Head of caudate nucleus (tissue), 42 donors: Measurements from ENCODE around the gene PXYLP1.

Experiments used
- DNase-seq, 42 donors: peaks; one replicate each; pipeline versions ENCODE4 v3.0.0 to v3.0.0-alpha.2; 2020 to 2021; ENCODE audit warnings: mixed read lengths in 7 of 42
- intact Hi-C: fragments of 100-400 bp; cut with DNase I; formaldehyde crosslinking; loops from one replicate; pipeline ENCODE4 v1.15.0; 2022

PXYLP1 gene

GRCh38 chr3:141227216-141227615, 4.4 kb upstream of the PXYLP1 start:
- intact Hi-C loops, result no loop called here

GRCh38 chr3:141227752-141228151, 3.9 kb upstream of the PXYLP1 start:
- intact Hi-C loops, result no loop called here
- DNase-seq, result no peak

More at GRCh38 chr3:141227216-141227615, 4.4 kb upstream of the PXYLP1 start:
- no peak for DNase-seq

GRCh38 chr3:141228395-141228794, 3.2 kb upstream of the PXYLP1 start:
- intact Hi-C loops, result no loop called here
- no peak for DNase-seq

GRCh38 chr3:141229132-141229531, 2.5 kb upstream of the PXYLP1 start:
- no peak for DNase-seq
- intact Hi-C loops, result no loop called here

- intact Hi-C loops, result loop anchor here (5.0 kb wide), 2 partner anchors 47 to 288 kb away; partner anchors contain the start of gene SLC25A36
- DNase-seq, result no peak
These were observed 1.3 kb upstream of the PXYLP1 start for GRCh38 chr3:141230293-141230692.

- intact Hi-C loops, result loop anchor here (5.0 kb wide), 2 partner anchors 45 to 290 kb away; partner anchors contain the start of gene SLC25A36
- DNase-seq, result peak in 39 of 42 donors; percentile 11 to 69 (median 42)
These were observed 563 bp downstream of the PXYLP1 start for GRCh38 chr3:141231952-141232823.

- no peak for DNase-seq
- intact Hi-C loops, result loop anchor here (5.0 kb wide), 2 partner anchors 44 to 291 kb away; partner anchors contain the start of gene SLC25A36
These were observed 2.0 kb downstream of the PXYLP1 start for GRCh38 chr3:141233457-141234161.

GRCh38 chr3:141234283-141234682, 2.7 kb downstream of the PXYLP1 start:
- intact Hi-C loops, result loop anchor here (5.0 kb wide), 2 partner anchors 43 to 292 kb away; partner anchors contain the start of gene SLC25A36
- no peak for DNase-seq

GRCh38 chr3:141235661-141236171, 4.1 kb downstream of the PXYLP1 start:
- intact Hi-C loops, result no loop called here
- no peak for DNase-seq

- no peak for DNase-seq
- intact Hi-C loops, result no loop called here
These were observed 4.7 kb downstream of the PXYLP1 start for GRCh38 chr3:141236361-141236760.

- intact Hi-C loops, result no loop called here
- peak in 18 of 42 donors; percentile 12 to 69 (median 38) for DNase-seq
These were observed 6.3 kb downstream of the PXYLP1 start for GRCh38 chr3:141237701-141238521.

GRCh38 chr3:141239511-141240281, 8.1 kb downstream of the PXYLP1 start:
- intact Hi-C loops, result no loop called here
- DNase-seq, result peak in 1 of 42 donors; percentile 36

- peak in 1 of 42 donors; percentile 38 for DNase-seq
- intact Hi-C loops, result no loop called here
These were observed 8.7 kb downstream of the PXYLP1 start for GRCh38 chr3:141240286-141240685.

GRCh38 chr3:141240687-141241615, 9.3 kb downstream of the PXYLP1 start:
- intact Hi-C loops, result no loop called here
- DNase-seq, result peak in 16 of 42 donors; percentile 19 to 73 (median 43)

GRCh38 chr3:141241616-141242376, 10.2 kb downstream of the PXYLP1 start:
- intact Hi-C loops, result no loop called here
- DNase-seq, result peak in 13 of 42 donors; percentile 10 to 78 (median 59)
